ENCODE results near the gene KIF17.
"Not testable (repeated sequence)": the region's sequence is repeated elsewhere in the genome, so short reads cannot be mapped to it uniquely, and the experiment has no call there.

- TF ChIP-seq, protein P1, sequence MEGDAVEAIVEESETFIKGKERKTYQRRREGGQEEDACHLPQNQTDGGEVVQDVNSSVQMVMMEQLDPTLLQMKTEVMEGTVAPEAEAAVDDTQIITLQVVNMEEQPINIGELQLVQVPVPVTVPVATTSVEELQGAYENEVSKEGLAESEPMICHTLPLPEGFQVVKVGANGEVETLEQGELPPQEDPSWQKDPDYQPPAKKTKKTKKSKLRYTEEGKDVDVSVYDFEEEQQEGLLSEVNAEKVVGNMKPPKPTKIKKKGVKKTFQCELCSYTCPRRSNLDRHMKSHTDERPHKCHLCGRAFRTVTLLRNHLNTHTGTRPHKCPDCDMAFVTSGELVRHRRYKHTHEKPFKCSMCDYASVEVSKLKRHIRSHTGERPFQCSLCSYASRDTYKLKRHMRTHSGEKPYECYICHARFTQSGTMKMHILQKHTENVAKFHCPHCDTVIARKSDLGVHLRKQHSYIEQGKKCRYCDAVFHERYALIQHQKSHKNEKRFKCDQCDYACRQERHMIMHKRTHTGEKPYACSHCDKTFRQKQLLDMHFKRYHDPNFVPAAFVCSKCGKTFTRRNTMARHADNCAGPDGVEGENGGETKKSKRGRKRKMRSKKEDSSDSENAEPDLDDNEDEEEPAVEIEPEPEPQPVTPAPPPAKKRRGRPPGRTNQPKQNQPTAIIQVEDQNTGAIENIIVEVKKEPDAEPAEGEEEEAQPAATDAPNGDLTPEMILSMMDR (IDR thresholded peaks at IDR 0.05), result not testable (repeated sequence)
- TF ChIP-seq POLR2A (IDR thresholded peaks at IDR 0.05), result not testable (repeated sequence)
Measured at GRCh38 chr1:20718343-20718882, 606 bp upstream of the KIF17 start.
